Measurements from ENCODE around the gene SIRT6. TPM values are rescaled to one million over a fixed set of nuclear protein-coding genes. Genes with fewer than 3 reads are reported as not detected.
"Not testable (repeated sequence)": the region's sequence is repeated elsewhere in the genome, so short reads cannot be mapped to it uniquely, and the experiment has no call there.

The SIRT6 gene
- polyA plus RNA-seq, 1 donor from 2014 or later = 42.8 TPM

- Histone ChIP-seq H3K27ac (ENCODE audit: low read length) (no peak overlapping the region), H3K9ac (ENCODE audit: low read length) (no peak overlapping the region), H3K36me3 (ENCODE audit: insufficient read depth, low read length) (no peaks in the 10 kb centered on the region), H4K20me1 (ENCODE audit: insufficient read depth) (no peaks in the 10 kb centered on the region), H3K4me2 (ENCODE audit: low read length) (no peak overlapping the region), H3K27me3 (ENCODE audit: insufficient read depth, low read depth, low read length) (peaks cover 38% of the 10 kb centered on the region), H3K4me3 (ENCODE audit: low read length) (no peak overlapping the region), H3K9me3 (ENCODE audit: low read length) (no peaks in the 10 kb centered on the region), H3K79me2 (replicated peaks; ENCODE audit: insufficient read depth, low read length) (no peaks in the 10 kb centered on the region), H3F3A (ENCODE audit: insufficient read depth, low read length, poor library complexity, severe bottlenecking) (no peaks in the 10 kb centered on the region), H3K9me2 (ENCODE audit: insufficient read depth, low read length) (no peaks in the 10 kb centered on the region), H2AFZ (ENCODE audit: low read depth, low read length) (no peak overlapping the region)
- TF ChIP-seq EZH2 (IDR thresholded peaks at IDR 0.05; ENCODE audit: borderline replicate concordance, insufficient read depth, low read length, poor library complexity, severe bottlenecking) (no peak), RAD21 (conservative IDR thresholded peaks at IDR 0.05) (no peak), EP300 (conservative IDR thresholded peaks at IDR 0.05; ENCODE audit: poor library complexity, severe bottlenecking) (no peak), MXI1 (conservative IDR thresholded peaks at IDR 0.05; ENCODE audit: poor library complexity, severe bottlenecking) (no peak), SMC3 (conservative IDR thresholded peaks at IDR 0.05; ENCODE audit: poor library complexity) (no peak), CTCF (IDR thresholded peaks at IDR 0.05; ENCODE audit: poor library complexity, severe bottlenecking) (no peak), POLR2AphosphoS5 (IDR thresholded peaks at IDR 0.05) (no peak), TAF1 (IDR thresholded peaks at IDR 0.05; ENCODE audit: low read depth) (no peak)
- TF ChIP-seq, protein P1, sequence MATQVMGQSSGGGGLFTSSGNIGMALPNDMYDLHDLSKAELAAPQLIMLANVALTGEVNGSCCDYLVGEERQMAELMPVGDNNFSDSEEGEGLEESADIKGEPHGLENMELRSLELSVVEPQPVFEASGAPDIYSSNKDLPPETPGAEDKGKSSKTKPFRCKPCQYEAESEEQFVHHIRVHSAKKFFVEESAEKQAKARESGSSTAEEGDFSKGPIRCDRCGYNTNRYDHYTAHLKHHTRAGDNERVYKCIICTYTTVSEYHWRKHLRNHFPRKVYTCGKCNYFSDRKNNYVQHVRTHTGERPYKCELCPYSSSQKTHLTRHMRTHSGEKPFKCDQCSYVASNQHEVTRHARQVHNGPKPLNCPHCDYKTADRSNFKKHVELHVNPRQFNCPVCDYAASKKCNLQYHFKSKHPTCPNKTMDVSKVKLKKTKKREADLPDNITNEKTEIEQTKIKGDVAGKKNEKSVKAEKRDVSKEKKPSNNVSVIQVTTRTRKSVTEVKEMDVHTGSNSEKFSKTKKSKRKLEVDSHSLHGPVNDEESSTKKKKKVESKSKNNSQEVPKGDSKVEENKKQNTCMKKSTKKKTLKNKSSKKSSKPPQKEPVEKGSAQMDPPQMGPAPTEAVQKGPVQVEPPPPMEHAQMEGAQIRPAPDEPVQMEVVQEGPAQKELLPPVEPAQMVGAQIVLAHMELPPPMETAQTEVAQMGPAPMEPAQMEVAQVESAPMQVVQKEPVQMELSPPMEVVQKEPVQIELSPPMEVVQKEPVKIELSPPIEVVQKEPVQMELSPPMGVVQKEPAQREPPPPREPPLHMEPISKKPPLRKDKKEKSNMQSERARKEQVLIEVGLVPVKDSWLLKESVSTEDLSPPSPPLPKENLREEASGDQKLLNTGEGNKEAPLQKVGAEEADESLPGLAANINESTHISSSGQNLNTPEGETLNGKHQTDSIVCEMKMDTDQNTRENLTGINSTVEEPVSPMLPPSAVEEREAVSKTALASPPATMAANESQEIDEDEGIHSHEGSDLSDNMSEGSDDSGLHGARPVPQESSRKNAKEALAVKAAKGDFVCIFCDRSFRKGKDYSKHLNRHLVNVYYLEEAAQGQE (IDR thresholded peaks at IDR 0.05; ENCODE audit: borderline replicate concordance) = no peak
Measured at GRCh38 chr19:4196009-4196408, 13.6 kb upstream of the SIRT6 start.

- H3F3A ChIP-seq (ENCODE audit: insufficient read depth, low read length, poor library complexity, severe bottlenecking) = no peaks in the 10 kb centered on the region
- no peak overlapping the region for H3K27ac ChIP-seq (ENCODE audit: low read length)
- H3K9me2 ChIP-seq (ENCODE audit: insufficient read depth, low read length) = no peaks in the 10 kb centered on the region
- H3K9ac ChIP-seq (ENCODE audit: low read length) = peak overlapping the region; percentile 16
- peaks cover 23% of the 10 kb centered on the region for H3K27me3 ChIP-seq (ENCODE audit: insufficient read depth, low read depth, low read length)
- no peaks in the 10 kb centered on the region for H4K20me1 ChIP-seq (ENCODE audit: insufficient read depth)
- H3K36me3 ChIP-seq (ENCODE audit: insufficient read depth, low read length) = no peaks in the 10 kb centered on the region
- TF ChIP-seq TAF1 (IDR thresholded peaks at IDR 0.05; ENCODE audit: low read depth) (no peak), SMC3 (conservative IDR thresholded peaks at IDR 0.05; ENCODE audit: poor library complexity) (no peak), RAD21 (conservative IDR thresholded peaks at IDR 0.05) (no peak), CTCF (IDR thresholded peaks at IDR 0.05; ENCODE audit: poor library complexity, severe bottlenecking) (no peak), EZH2 (IDR thresholded peaks at IDR 0.05; ENCODE audit: borderline replicate concordance, insufficient read depth, low read length, poor library complexity, severe bottlenecking) (no peak), EP300 (conservative IDR thresholded peaks at IDR 0.05; ENCODE audit: poor library complexity, severe bottlenecking) (no peak), MXI1 (conservative IDR thresholded peaks at IDR 0.05; ENCODE audit: poor library complexity, severe bottlenecking) (no peak), POLR2AphosphoS5 (IDR thresholded peaks at IDR 0.05) (no peak)
- TF ChIP-seq, protein P1 (IDR thresholded peaks at IDR 0.05; ENCODE audit: borderline replicate concordance) = no peak
- no peaks in the 10 kb centered on the region for H3K9me3 ChIP-seq (ENCODE audit: low read length)
- H3K79me2 ChIP-seq (replicated peaks; ENCODE audit: insufficient read depth, low read length) = no peaks in the 10 kb centered on the region
- H3K4me2 ChIP-seq (ENCODE audit: low read length) = no peak overlapping the region
- peak overlapping the region; percentile 8 for H3K4me3 ChIP-seq (ENCODE audit: low read length)
- no peak overlapping the region for H2AFZ ChIP-seq (ENCODE audit: low read depth, low read length)
Measured at GRCh38 chr19:4194353-4194752, 12.0 kb upstream of the SIRT6 start.

- H3K9me3 ChIP-seq (ENCODE audit: low read length); H3K27ac ChIP-seq (ENCODE audit: low read length); H3K79me2 ChIP-seq (replicated peaks; ENCODE audit: insufficient read depth, low read length); H3F3A ChIP-seq (ENCODE audit: insufficient read depth, low read length, poor library complexity, severe bottlenecking); H3K4me2 ChIP-seq (ENCODE audit: low read length); H3K27me3 ChIP-seq (ENCODE audit: insufficient read depth, low read depth, low read length); H3K9ac ChIP-seq (ENCODE audit: low read length); H3K4me3 ChIP-seq (ENCODE audit: low read length); H2AFZ ChIP-seq (ENCODE audit: low read depth, low read length); H3K9me2 ChIP-seq (ENCODE audit: insufficient read depth, low read length); H3K36me3 ChIP-seq (ENCODE audit: insufficient read depth, low read length); H4K20me1 ChIP-seq (ENCODE audit: insufficient read depth): not testable (repeated sequence)
Measured at GRCh38 chr19:4192537-4192936, 10.2 kb upstream of the SIRT6 start.
